Fibroblast of skin of abdomen (primary cell): Measurements from ENCODE around the gene COCH.
"Not testable (repeated sequence)": the region's sequence is repeated elsewhere in the genome, so short reads cannot be mapped to it uniquely, and the experiment has no call there.

Source experiments
- DNase-seq: peaks from one replicate; pipeline ENCODE4 v3.0.0-alpha.2; 2013

COCH gene

DNA sequence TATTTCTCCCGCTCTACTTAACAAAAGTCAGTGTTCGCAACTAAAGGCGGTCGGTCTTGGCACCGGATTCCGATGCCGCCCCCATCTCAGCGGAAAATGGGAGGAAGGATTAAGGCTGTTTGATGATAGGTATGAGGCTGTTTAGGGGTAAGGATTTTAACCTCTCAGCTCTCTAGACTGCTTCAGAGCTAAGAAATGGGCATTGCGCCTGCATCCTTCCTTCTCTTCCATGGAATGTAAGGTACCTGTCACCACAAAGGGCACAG is 1.4 kb downstream of the COCH start:
- no peak for DNase-seq

DNA sequence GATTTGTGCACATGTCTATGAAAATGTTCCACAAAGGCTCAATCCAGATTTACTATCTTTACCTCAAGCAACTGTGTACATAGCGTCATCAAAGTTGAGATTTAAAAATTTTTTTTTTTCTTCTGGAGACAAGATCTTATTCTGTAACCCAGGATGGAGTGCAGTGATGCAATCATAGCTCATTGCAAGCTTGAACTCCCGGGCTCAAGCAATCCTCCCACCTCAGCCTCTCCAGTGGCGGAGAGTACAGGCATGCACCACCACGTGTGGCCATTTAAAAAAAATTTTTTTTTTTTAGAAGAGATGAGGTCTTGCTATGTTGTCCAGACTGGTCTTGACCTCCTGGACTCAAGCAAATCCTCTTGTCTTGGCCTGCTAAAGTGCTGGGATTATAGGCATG is 2.3 kb downstream of the COCH start:
- DNase-seq, result no peak

DNA sequence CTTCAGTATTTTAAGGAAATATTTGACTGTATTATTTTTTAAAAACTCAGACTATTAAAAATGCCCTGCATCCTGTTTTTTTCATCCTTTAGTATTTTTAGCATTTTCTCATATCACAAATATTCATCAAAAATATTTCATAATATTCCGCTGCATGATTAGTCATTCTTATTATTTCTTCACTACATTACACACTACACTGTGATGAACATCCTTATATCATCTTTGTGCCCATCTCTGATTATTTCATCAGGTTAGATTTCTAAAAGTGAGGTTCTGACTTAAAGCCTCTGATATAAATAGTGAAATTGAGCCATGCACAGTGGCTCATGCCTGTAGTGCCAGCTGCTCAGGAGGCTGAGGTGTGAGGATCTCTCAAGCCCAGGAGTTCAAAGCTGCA is 8.1 kb downstream of the COCH start:
- no peak for DNase-seq

DNA sequence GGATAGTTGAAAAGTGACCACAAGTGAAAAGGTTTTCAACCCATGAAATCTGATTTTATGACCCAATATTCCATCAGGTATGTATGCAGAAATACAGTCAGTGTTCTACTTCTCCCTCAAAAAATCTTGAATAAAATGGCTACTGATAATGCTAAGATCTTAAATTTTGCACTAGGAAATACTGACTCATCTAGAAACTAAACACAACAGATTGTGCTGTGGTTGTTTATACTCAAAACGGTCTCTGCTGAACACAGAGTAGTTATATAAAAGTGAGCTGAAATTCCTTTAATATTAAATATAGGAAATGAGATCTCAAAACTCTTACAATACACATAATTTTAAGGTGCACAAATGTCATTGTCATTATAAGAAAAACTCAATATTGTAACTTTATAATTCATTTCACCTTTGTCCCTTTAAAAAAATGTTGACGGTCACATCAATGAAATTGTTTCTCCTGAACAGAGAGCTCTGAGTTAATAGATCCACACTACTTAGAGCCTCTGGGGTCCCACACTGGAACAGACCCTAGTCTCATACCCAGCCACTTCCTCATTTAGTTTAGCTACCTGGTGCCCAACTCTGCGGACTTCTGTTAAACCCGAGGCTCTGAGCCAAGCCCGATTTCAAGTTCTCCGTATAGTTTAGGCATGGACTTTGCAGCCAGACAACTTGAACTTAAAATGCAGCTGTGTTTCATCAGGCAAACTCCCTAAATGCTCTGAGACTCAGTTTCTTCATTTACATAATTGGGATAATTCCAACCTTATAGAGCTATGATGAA is 9.3 kb downstream of the COCH start:
- DNase-seq, result no peak

DNA sequence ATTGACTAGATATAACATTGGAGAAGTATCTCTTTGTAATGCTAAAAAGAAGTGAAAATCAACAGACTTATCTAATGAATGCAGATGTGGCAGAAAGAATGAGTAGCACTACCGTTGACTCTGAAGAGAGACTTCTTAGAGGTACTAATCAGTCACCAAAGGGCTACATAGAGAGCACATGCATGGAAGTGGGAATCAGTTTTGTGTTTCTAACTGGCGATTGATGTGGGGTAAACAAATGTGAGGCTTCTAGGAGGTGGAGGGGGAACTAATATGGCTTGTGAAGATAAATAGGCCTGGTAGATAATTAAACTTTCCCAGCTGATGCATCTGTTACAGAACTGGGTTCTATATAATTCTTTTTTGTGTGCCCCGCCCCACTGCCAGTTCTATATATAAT is 10.5 kb downstream of the COCH start:
- DNase-seq, result no peak

DNA sequence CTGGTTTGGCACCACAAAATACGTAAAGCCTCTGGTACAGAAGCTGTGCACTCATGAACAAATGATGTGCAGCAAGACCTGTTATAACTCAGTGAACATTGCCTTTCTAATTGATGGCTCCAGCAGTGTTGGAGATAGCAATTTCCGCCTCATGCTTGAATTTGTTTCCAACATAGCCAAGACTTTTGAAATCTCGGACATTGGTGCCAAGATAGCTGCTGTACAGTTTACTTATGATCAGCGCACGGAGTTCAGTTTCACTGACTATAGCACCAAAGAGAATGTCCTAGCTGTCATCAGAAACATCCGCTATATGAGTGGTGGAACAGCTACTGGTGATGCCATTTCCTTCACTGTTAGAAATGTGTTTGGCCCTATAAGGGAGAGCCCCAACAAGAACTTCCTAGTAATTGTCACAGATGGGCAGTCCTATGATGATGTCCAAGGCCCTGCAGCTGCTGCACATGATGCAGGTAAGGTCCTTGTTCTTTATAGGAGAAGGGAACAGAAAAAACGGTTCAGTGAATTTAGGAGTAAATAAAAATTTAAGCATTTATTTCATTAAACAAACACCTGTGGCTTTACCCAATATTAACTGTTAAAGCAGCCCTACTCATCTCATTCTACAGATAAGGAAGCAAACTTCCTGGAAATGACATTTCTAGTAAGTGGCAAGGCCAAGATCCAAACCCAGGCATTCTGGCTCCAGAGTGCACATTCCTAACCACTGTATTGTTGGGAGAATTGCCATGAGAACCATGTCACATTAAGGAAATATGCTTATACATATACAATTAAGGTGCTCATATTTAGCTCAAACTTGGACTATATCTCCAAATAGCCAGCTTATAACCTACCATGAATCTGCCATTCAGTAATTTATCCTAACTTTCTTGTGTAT is 11.7 kb downstream of the COCH start:
- peak; percentile 13 for DNase-seq

DNA sequence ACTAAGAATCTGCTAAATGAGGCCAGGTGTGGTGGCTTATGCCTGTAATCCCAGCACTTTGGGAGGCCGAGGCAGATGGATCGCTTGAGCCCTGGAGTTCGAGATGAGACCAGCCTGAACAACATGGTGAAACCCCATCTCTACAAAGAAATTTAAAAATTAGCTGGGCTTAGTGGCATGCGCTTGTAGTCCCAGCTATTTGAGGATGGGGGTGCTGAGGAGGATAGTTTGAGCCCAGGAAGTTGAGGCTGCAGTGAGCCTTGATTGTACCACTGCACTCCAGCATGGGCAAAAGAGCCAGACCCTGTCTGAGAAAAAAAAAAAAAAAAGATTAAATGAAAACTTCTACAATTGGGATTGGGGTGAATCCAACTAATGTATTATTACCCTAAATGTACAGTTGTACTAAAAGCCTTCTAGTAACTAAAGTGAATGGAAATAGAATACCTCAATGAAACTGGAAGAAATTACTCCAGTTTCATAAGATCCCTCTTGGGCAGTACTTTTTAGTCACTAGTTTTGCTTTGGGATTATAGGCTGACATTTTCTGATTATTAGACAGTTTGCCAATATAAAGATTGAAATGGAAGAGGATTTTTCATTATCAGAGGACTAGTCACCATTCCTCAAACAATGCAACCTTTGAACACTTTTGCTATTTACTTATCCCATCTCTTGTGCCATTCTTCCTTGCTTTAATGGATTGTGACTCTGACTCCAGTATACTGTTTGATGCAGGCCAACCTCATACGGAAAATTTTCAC is 14.3 kb downstream of the COCH start:
- DNase-seq, result no peak

DNA sequence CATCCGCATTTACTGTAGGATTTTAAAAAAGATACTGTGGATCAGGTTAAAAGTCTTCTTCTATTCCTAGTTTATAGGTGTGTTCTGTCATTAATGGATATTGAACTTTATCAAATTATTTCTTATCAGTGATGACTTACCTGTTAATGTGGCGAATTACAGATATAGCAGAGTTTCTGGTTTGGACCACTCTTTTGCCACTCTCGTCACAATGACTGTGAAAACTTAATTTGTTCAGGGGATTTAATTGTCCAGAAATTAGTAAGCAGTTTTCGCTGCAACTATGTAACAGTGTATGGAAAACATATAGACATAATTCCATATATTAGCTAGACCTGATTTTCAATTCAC is 14.9 kb downstream of the COCH start:
- no peak for DNase-seq

DNA sequence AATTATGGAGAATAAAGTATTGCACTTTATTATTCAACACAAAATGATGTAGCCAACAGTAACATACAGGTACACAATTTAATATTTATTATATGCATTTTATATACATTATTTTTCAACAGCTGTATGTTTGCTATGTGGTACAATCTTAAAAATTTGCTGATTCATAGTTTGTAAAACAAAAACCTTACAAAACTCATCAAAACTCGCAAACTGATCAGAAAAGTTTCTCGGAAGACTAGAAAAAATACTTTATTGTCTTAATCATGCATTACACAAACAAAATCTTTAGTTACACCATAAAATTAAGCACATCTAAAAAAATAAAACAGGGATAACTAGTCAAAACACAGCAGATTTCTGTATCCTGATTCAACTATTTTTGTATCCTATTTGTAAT is 19.5 kb downstream of the COCH start:
- DNase-seq, result no peak

DNA sequence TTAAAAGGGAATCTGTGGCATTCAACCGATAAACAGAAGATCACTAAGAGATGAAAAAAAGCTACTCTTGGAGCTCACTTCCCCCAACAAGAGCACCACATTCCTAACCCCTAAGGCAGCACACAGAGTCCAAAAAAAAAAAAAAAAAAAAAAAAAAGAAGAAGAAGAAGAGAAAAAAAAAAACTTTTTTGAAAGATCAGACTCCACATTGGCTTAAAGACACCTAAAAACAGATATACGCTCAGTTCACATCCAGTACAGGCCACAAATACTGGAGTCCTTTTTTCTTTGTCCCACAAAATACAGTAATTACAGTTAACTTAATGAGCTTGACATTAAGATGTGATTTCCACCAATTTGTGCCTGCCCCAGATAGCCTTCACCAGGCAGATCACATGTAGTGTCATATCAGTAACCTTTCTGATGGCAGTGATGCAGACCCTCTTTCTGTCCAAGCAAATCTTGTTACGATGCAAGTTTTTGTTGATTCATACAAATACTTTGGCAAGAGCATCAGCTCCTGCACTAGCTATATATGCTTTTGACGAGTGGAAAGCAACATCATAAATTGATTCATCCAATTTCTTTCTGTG is 20.7 kb downstream of the COCH start:
- DNase-seq, result no peak

DNA sequence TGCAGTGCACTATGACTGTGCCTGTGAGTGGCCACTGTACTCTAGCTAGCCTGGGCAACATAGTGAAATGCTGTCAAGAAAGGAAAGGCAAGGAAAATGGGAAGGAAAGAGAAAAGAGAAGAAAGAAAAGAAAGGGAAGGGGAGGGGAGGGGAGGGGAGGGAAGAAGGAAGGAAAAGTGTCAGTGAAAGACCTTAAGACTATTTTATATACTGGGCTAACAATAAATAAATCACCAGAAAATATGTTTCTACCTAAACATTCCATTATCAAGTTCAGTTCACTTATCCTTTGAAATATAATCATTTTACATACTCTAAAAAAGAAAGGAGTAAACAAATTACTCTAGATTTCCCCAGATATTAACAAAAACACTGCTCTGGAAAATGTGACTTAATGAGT is 22.1 kb downstream of the COCH start:
- no peak for DNase-seq

DNA sequence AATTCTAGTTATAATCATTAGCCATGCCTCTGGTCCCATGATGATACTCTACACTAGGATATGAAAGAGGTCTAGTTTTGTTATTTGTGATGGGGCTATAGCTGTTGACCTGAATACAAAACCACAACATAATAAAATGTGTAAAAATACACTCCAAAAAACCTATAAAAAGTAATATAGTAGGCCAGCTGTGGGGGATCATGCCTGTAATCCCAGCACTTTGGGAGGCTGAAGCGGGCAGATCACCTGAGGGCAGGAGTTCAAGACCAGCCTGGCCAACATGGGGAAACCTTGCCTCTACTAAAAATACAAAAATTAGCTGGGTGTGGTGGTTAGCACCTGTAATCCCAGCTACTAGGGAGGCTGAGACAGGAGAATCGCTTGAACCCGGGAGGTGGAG is 22.8 kb downstream of the COCH start:
- not testable (repeated sequence) for DNase-seq

DNA sequence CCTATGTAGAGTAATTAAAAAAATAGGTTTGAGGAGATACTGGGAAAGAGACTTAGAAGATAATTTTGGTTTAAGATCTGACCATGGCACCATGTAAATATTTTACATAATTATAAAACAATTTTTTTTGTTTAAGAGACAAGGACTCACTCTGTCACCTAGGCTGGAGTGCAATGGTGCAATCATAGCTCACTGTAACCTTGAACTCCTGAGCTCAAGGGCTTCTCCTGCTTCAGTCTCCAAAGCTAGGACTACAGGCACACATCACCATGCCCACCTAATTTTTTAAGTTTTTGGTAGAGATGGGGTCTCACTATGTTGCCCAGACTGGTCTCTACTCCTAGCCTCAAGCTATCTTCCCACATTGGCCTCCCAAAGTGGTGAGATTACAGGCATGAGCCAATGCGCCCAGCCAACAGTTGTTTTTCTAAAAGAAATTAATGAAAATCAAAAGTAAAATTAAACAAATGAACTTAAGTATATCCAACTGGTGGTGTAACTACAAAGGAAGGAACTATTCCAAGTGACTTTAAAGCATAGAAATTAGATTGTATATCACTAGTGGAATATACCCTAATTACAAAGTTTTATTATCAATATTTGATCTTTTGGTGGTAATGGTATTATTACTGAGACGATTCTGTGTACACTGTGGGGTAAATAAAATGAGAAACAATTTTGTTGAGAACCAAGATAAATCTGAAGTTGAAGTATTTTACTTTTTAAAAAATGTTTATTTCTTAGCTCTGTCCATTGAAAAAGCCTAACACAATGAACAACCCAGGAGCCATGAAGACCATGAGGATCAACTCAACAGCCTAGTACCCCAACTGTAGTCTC is 29.1 kb downstream of the COCH start:
- DNase-seq, result no peak

DNA sequence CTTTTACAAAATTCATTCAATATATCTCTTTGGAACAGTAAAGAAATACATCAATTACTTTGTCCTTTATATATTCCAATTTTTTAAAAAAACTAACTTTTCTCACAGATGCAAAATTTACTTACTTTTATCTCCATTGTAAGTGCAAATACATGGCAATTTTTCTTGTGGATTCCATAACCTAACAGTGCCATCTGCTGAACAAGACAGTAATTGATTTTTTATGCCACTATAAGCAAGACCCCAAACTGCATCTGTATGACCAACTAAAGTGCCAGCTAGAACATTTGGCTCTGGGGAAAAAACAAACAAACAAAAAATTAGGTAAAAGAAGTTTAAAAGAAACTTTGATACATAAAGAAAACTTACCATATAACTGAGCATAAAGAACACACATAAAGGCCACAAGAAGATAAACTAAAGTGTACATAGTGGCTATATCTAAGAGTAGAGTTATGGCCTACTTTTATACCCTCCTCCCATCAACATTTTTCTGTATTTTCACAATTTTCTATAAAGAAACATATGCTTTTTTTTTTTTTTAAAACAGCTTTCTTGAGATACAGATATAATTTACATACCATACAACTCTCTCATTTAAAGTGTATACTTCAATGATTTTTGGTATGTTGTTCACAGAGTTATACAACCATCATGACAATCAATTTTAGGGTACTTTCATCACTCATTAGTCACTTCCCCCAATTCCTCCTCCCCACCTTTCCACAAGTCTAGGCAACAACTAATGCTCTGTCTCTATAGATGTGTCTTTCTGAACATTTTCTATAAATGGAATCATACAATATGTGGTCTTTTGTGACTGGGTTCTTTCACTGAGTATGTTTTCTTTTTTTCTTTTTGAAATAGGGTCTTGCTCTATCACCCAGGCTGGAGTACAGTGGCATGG is 32.6 kb downstream of the COCH start:
- DNase-seq, result peak; percentile 6

DNA sequence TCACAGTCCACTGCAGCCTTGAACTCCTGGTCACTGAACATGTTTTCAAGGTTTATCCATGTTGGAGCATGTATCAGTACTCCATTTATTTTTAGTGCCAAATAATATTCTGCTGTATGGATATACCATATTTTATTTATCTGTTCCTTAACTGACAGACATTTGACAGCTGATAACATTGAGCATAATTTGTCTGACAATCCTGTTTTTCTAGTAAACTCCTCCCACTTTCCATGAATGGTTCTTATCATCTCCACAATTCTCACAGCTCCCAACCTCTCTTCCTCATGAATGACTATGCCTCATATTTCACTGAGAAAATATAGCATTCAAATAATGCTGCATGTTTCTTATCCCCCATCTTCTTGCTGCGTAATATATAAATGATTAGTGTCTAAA is 33.3 kb downstream of the COCH start:
- no peak for DNase-seq

DNA sequence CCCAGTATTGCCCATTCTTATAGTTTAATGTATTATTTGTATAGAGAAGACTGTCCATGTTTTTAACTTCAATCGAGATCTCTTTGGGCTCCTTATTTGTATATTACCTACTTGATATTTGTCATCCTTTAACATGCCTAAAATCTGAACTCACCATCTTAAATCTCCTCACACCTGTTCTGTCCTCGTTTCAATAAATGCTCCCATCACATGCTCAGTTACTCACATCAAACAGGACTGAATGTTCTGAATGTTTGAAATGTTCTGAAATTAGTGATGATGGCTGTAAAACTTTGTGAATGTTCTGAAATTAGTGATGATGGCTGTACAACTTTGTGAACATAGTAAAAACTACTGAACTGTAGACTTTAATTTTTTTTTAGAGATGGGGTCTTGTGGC is 34.5 kb downstream of the COCH start:
- no peak for DNase-seq

DNA sequence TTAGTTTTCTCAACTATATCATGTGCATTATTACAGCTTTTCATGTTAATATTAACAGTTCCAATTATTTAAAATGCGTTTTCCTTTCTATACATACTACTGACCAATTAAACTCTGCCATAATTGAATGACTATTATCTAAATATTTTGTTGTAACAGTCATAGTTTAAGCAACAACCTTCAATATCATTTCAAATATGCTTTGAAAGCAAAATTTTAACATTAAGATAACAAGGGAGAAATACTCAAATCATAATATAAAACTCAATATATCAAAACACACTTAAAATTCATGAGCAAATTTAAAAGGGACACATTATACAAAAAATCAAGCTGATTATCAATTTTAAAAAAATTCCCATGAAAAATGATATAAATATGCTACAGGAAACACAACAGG is 40.5 kb downstream of the COCH start:
- DNase-seq, result no peak

DNA sequence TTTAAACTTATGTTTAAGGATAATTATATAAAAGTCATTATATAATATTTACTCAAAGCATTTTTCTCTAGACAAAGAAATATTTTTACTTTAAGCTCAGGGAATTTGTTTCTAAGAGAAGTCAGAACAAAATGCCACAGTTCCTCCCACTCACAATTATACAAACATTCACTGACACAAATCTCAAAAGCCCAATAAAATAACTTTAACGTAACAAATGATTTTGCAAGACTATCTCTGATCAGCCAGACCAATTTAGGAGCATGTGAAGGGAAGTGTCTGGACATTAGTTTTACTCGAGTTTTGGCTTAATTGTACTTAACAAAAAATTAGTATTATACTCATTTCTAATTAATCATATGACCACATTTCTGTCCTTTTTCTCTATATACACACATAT is 41.2 kb downstream of the COCH start:
- DNase-seq, result no peak

DNA sequence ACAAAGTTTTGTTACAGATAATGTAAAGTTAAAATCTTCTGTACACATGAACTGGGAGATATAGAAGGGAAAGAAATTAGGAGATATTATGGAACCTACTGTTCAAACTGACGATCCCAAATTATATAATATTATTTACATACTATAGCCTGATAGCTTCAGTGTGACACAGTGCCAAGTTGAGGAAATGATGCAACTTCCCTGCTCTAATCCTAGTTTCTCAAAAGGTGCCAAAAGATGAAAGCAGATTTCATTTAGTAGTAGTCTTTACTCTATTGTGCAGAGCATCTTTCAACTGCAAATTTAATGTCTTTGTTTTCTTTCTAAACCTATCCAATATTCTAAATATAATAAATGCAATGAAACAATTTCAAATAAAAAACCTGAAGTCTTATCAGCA is 46.9 kb downstream of the COCH start:
- DNase-seq, result peak; percentile 38

DNA sequence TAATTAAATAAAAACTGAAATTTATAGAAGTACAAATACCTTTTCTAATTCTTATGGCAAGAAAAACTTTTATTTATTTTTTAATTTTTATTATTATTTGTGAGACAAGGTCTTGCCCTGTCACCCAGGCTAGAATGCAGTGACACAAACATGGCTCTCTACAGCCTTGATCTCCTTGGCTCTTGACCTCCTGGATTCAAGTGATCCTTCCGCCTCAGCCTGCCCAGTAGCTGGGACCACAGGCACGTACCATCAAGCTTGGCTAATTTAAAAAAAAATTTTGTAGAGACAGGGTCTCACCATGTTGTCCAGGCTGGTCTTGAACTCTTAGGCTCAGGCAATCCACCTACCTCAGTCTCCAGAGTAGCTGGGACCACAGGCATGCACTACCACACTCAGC is 47.4 kb downstream of the COCH start:
- no peak for DNase-seq

DNA sequence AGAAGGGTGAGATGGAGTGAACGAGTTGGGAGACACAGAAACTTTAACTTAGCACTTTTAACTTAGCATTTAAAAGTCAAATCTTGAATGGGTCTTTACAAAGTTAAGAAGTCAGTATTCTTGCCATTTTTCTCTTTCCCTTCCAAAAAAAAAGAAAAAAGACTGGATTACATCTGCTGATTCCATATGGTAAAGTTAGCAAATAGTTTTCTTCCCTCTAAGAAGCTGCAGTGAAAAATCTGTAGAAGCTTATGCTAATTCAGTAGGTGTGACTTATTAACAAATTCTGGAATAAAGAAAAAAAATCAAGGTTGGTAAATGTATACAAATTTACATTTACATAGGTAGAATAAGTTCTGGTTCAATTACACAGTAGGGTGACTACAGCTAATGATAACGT is 50.9 kb downstream of the COCH start:
- no peak for DNase-seq
